NCI-H1417 treated with DMSO at 0.1 percent for 48 hours (cell line): ENCODE data around the gene IFT88.

ENCODE experiments used
- DNase-seq: peaks from one replicate; lab custom pipeline; 2025; lab: John Stamatoyannopoulos, UW

IFT88 gene

GRCh38 chr13:20716951-20717350 lies 150.0 kb downstream of the IFT88 start:
- no peak for DNase-seq

DNA sequence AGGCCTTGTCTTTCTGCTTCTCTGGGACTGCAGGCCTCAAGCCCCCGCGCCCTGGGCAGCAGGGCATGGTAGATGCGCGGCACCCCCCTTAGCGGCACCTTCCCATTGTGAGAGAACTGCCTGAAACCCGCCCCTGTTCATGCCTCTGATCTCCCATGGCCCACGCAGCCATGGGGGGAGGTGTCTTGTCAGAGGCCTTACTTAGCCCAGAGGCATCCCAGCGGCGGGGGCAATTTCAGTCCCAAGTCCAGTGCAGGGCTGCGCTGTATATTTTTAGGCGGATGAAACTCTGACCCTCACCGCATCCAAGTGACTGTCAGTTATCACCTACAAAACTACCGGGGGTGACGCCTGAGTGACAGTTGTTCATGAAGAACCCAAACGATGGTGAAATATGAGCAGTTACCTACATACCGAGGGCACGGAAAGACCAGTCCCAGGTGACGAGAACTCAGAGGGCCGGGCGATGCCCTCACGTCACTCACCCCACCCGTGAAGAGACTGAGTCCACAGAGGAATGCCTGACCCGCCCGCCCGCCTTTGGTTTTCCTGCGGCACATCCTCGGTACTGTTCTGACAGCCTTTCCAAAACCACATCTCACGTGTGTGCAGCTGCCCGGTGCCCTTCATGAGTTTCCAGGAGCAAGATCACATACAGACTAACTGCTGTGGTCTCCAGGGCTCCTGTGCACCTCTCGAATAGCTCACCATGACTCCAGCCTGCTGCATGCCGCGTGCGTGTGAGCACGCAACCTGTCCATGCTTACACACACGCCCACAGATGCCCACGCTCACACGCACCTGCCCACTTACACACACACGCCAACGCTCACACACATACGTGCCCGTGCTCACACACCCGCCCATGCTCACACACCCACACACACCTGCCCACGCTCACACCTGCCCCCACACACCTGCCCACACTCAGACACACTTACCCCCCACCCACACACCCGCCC lies 150.9 kb downstream of the IFT88 start:
- DNase-seq: no peak

DNA sequence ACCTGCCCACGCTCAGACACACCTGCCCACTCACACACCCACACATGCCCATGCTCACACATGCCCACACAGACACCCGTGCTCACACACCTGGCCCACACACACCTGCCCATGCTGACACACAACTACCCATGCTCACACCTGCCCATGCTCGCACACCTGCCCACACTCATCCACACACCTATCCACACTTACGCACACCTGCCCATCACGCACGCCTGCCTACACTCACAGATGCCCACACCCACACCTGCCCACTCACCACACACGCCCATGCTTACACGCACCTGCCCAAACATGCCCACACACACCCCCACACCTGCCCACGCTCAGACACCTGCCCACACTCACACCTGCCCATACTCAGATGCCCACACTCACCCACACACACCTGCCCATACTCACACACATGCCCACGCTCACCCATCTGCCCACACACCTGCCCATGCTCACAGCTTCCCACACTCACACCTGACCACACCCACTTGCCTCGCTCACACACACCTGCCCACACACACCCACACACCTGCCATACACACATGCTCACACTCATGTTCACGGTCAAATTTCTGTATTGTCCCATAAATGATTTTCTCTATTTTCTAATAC lies 152.1 kb downstream of the IFT88 start:
- DNase-seq: no peak

GRCh38 chr13:20719783-20720182 lies 152.8 kb downstream of the IFT88 start:
- DNase-seq: no peak

- DNase-seq: no peak
These were observed 153.5 kb downstream of the IFT88 start for GRCh38 chr13:20720499-20720898.

DNA sequence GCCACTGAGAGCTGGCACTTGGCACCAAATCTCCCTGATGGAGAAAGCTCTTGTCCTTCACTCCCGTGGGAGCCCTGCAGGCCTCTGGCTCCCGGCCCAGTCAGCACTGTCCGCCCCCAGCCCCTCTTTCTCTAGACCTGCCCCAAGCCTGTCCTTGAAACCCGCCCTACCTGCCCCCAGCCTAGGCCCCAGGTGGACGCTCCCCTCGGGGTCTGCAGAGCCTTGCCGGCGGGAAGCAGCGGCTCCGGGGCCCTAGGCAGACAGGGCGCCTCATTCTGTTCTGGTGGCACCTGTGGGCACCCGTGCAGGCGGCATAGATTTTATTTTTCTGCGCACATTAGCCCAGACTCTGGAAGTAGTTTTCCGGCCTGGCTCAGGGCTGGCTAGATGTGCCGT lies 154.1 kb downstream of the IFT88 start:
- DNase-seq: no peak

DNA sequence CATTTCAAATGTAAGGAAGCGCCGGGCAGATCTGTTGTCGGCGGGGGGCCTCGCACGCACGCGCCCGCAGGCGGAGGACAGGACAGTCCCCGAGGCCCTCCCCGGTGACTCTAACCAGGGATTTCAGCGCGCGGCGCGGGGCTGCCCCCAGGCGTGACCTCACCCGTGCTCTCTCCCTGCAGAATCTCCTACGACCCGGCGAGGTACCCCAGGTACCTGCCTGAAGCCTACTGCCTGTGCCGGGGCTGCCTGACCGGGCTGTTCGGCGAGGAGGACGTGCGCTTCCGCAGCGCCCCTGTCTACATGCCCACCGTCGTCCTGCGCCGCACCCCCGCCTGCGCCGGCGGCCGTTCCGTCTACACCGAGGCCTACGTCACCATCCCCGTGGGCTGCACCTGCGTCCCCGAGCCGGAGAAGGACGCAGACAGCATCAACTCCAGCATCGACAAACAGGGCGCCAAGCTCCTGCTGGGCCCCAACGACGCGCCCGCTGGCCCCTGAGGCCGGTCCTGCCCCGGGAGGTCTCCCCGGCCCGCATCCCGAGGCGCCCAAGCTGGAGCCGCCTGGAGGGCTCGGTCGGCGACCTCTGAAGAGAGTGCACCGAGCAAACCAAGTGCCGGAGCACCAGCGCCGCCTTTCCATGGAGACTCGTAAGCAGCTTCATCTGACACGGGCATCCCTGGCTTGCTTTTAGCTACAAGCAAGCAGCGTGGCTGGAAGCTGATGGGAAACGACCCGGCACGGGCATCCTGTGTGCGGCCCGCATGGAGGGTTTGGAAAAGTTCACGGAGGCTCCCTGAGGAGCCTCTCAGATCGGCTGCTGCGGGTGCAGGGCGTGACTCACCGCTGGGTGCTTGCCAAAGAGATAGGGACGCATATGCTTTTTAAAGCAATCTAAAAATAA lies 154.7 kb downstream of the IFT88 start:
- no peak for DNase-seq

GRCh38 chr13:20727856-20728255 lies 160.9 kb downstream of the IFT88 start:
- DNase-seq: no peak

DNA sequence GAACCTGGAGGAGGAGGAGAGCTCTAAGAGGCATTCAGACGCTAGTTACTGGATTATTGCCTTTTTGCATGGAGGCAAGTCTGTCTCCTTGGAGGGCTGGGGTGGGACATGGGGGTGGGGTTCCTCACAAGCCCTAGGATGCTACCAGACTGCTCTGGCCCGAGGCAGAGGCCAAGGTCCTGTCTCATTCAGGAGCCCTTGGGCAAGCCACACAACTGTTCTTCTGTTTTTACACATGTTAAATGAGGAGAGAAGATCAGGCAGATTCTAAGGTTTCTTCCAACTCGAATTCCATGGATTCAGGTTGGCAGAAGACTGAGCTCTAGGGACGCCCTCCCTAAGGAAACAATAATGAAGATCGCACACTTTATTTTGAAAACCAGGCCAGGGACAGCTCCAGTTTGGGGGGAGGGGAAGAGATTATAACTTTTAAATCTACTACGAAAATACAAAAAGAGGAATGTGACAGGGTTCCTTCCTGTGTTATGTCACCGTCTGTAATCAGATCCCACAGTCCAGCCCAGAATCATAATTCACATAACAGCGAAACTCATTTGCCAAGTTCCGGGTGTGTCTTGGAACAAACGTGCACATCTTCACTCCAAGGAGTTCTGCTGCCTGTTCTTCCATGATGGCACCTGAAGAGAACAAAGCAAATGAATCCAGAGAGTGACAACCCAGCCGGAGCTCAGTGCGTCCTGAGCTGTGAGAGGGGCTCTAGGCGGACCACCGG lies 161.8 kb downstream of the IFT88 start:
- no peak for DNase-seq

- no peak for DNase-seq
These were observed 163.0 kb downstream of the IFT88 start for GRCh38 chr13:20729633-20730585.

GRCh38 chr13:20738616-20739015 lies 171.7 kb downstream of the IFT88 start:
- no peak for DNase-seq

- DNase-seq: no peak
These were observed 173.1 kb downstream of the IFT88 start for GRCh38 chr13:20740021-20740420.
